Endothelial cell of umbilical vein (primary cell): ENCODE results near the gene SLA2. TPM values are rescaled to one million over a fixed set of nuclear protein-coding genes. Genes with fewer than 3 reads are reported as not detected.
"Not testable (repeated sequence)": the region's sequence is repeated elsewhere in the genome, so short reads cannot be mapped to it uniquely, and the experiment has no call there.

Source experiments
- BruUV-seq: library from RNA; stranded (reverse); fragments of 400-500 nt; replicated peaks from 2 replicates; lab custom pipeline; 2021; lab: Mats Ljungman, UMichigan
- CTCF ChIA-PET: fragments of 300-600, 350-600 bp; sonication (Branson Sonifier 250); formaldehyde crosslinking; loops from one replicate; lab custom pipeline; 2021; ENCODE audit warnings: antibody characterized with exemption, inconsistent platforms; lab: Charles Lee
- POLR2A ChIA-PET: fragments of 300-600, 350-600 bp; sonication (Branson Sonifier 250); formaldehyde crosslinking; loops from one replicate; lab custom pipeline; 2021; ENCODE audit warnings: antibody characterized with exemption, inconsistent platforms; lab: Charles Lee
- DNase-seq: peaks from one replicate; pipeline ENCODE4 v3.0.0-alpha.2; 2011; ENCODE audit warnings: low read depth, low spot score
- FAIRE-seq: peaks from 2 replicates; lab custom pipeline; 2011; peaks lifted over from hg19 to GRCh38; lab: Jason Lieb, UNC
- H2AFZ ChIP-seq: 2 replicates; pipeline ENCODE4 v1.6.0; 2012; ENCODE audit warnings: low read depth, low read length, control low read depth, inconsistent platforms
- H3K27ac ChIP-seq: 2 replicates; pipeline ENCODE4 v1.5.1; 2011; ENCODE audit warnings: low read depth, mild to moderate bottlenecking, control low read depth, low read length, moderate library complexity; ENCODE audit not compliant: insufficient read depth
- H3K27me3 ChIP-seq, 2 experiments: 2 replicates each; pipeline versions ENCODE4 v1.6.0 to v1.6.1; 2011; ENCODE audit warnings: low read length in 2 of 2, mixed read lengths in 1 of 2; ENCODE audit not compliant: control insufficient read depth in 2 of 2, insufficient read depth in 2 of 2
- H3K36me3 ChIP-seq, 2 experiments: 2 replicates in 1 of 2; 3 replicates in 1 of 2; pipeline ENCODE4 v1.5.1; 2011; ENCODE audit warnings: low read length in 2 of 2, mild to moderate bottlenecking in 1 of 2, moderate library complexity in 1 of 2; ENCODE audit not compliant: control insufficient read depth in 2 of 2, insufficient read depth in 2 of 2; ENCODE audit errors: extremely low read depth in 1 of 2
- H3K4me1 ChIP-seq: 3 replicates; pipeline ENCODE4 v1.5.1; 2011; ENCODE audit warnings: mild to moderate bottlenecking, low read length; ENCODE audit not compliant: control insufficient read depth, insufficient read depth; ENCODE audit errors: extremely low read depth
- H3K4me2 ChIP-seq: 2 replicates; pipeline ENCODE4 v1.6.1; 2011; ENCODE audit warnings: low read length, control low read depth, mixed read lengths; ENCODE audit not compliant: insufficient read depth
- H3K4me3 ChIP-seq, 3 experiments: fragments of 200-600 bp in 1 of 3; sonication (generic), shearing (Covaris generic) in 1 of 3; replicated peaks in 1 of 3; 2 replicates each; pipeline ENCODE4 v1.5.1; 2011 to 2016; ENCODE audit warnings: control low read depth in 3 of 3, low read length in 3 of 3, mild to moderate bottlenecking in 2 of 3, inconsistent platforms in 1 of 3, low read depth in 1 of 3, moderate library complexity in 1 of 3; ENCODE audit not compliant: insufficient read depth in 1 of 3
- H3K79me2 ChIP-seq: 2 replicates; pipeline ENCODE4 v1.6.0; 2012; ENCODE audit warnings: low read length, inconsistent platforms; ENCODE audit not compliant: control insufficient read depth, insufficient read depth
- H3K9ac ChIP-seq: replicated peaks from 2 replicates; pipeline ENCODE3; 2011; ENCODE audit warnings: low read length, control low read depth; ENCODE audit not compliant: insufficient read depth; ENCODE audit errors: extremely low read depth
- H3K9me1 ChIP-seq: replicated peaks from 3 replicates; pipeline ENCODE4 v1.6.0; 2011; ENCODE audit warnings: mild to moderate bottlenecking, low read length; ENCODE audit not compliant: control insufficient read depth, insufficient read depth; ENCODE audit errors: extremely low read depth
- H3K9me3 ChIP-seq: replicated peaks from 2 replicates; pipeline ENCODE4 v1.5.1; 2012; ENCODE audit warnings: low read length, inconsistent platforms; ENCODE audit not compliant: control insufficient read depth, insufficient read depth
- H4K20me1 ChIP-seq: replicated peaks from 2 replicates; pipeline ENCODE3; 2011; ENCODE audit warnings: mild to moderate bottlenecking, low read length; ENCODE audit not compliant: control insufficient read depth, insufficient read depth; ENCODE audit errors: extremely low read depth
- EZH2 ChIP-seq: IDR thresholded peaks from 2 replicates; pipeline ENCODE4 v1.6.1; 2012; ENCODE audit warnings: borderline replicate concordance, low read depth, mild to moderate bottlenecking, moderate library complexity, low read length, inconsistent platforms; ENCODE audit not compliant: severe bottlenecking
- FOS ChIP-seq: IDR thresholded peaks from 2 replicates; pipeline ENCODE4 v1.6.1; 2011; ENCODE audit warnings: mild to moderate bottlenecking, low read length, moderate library complexity, borderline replicate concordance; ENCODE audit not compliant: insufficient read depth
- GATA2 ChIP-seq: IDR thresholded peaks from 2 replicates; pipeline ENCODE4 v1.7.0; 2011; ENCODE audit warnings: low read depth, mild to moderate bottlenecking, moderate library complexity, mixed read lengths, low read length; ENCODE audit not compliant: insufficient read length, insufficient read depth
- JUN ChIP-seq: IDR thresholded peaks from 2 replicates; pipeline ENCODE4 v1.6.1; 2011; ENCODE audit warnings: borderline replicate concordance, low read depth; ENCODE audit not compliant: insufficient read length, insufficient read depth
- MYC ChIP-seq: IDR thresholded peaks from one replicate; pipeline ENCODE4 v1.6.1; 2011; ENCODE audit warnings: mild to moderate bottlenecking, low read depth, low read length
- POLR2A ChIP-seq: IDR thresholded peaks from 2 replicates; pipeline ENCODE4 v1.6.1; 2012; ENCODE audit warnings: low read depth, mild to moderate bottlenecking, control low read depth, low read length
- POLR2AphosphoS5 ChIP-seq: IDR thresholded peaks from 2 replicates; pipeline ENCODE4 v1.6.1; 2012; ENCODE audit warnings: low read depth, mild to moderate bottlenecking, control low read depth, low read length, moderate library complexity; ENCODE audit not compliant: insufficient read depth
- dilution Hi-C: fragments of 300-500 bp; cut with MboI; formaldehyde crosslinking; loops from one replicate; pipeline ENCODE4 v1.15.0; 2019; ENCODE audit warnings: low sequenced_read_pairs; ENCODE audit not compliant: extremely low pct_ligation_motif_present
- intact Hi-C: fragments of 100-400 bp; cut with micrococcal nuclease; formaldehyde crosslinking; loops from one replicate; pipeline ENCODE4 v1.10.0; 2022
- polyA plus RNA-seq, 4 experiments: library from polyadenylated mRNA; depleted of rRNA in 3 of 4; stranded (reverse) in 3 of 4; unstranded in 1 of 4; fragments of >200 nt; gene quantifications; 2 replicates each; pipeline versions ENCODE4 v1.2.1 to v1.2.3, GENCODE V29; 2011 to 2012; ENCODE audit warnings: missing spikeins in 1 of 4
- total RNA-seq: library from RNA; stranded (reverse); gene quantifications from 2 replicates; pipeline ENCODE4 v1.2.3, GENCODE V29; 2021
- TF ChIP-seq, protein P1 (sequence below), 2 donors: IDR thresholded peaks; 1 replicate in 1 of 2; 2 replicates in 1 of 2; pipeline ENCODE4 v1.5.1; 2011; ENCODE audit warnings: low read length in 2 of 2, mild to moderate bottlenecking in 2 of 2, moderate library complexity in 2 of 2, control low read depth in 1 of 2, inconsistent platforms in 1 of 2, low read depth in 1 of 2; ENCODE audit not compliant: insufficient read depth in 1 of 2; ENCODE audit errors: extremely low read depth in 1 of 2
- TF ChIP-seq, protein P2 (sequence below): IDR thresholded peaks from 2 replicates; pipeline ENCODE4 v1.6.1; 2011; ENCODE audit not compliant: insufficient read depth, insufficient read length

The SLA2 gene
- total and polyA plus RNA-seq, 2 donors (not counting 3 experiments of a cell fraction or from before 2014, with no cell fraction given) = not detected

DNA sequence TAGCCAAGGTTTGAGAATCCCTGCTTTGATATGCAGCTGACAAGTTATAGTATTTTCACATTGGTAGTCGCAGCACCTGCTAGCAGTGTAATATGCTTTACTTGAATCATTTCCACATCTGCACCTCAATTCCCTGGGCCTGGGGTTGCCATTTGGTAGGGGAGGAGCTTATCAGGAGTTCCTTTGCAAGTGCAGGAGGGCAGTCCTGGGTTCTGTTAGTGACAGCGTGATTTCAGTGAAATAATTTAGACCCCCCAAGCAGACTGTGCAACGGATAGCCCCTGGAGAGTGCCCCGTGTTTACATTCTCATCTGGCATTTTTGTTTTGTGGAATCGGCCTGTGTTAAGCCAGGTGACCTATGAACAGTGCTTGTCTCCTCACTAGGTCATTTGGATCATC, 34.4 kb downstream of the SLA2 start:
- Histone ChIP-seq H3K9me3 (no peaks in the 10 kb centered on the region), H2AFZ (no peak overlapping the region), H3K4me2 (no peak overlapping the region), H3K79me2 (peaks cover 18% of the 10 kb centered on the region), H3K9me1 (no peaks in the 10 kb centered on the region), H3K4me1 (peaks cover 13% of the 10 kb centered on the region), H3K27ac (no peak overlapping the region), H3K36me3 (peaks cover 16 to 40% of the 10 kb centered on the region in 2 experiments), H4K20me1 (no peaks in the 10 kb centered on the region), H3K4me3 (no peak overlapping the region), H3K9ac (no peak overlapping the region), H3K27me3 (no peaks in the 10 kb centered on the region)
- CTCF ChIA-PET = interaction anchor here (0.6 to 4.6 kb wide), 8 partner anchors 11 to 308 kb away, joined by 3 to 42 read pairs (median 4); partner anchors contain the start of gene DSN1
- dilution Hi-C loops = no loop called here
- DNase-seq (no peak), FAIRE-seq (no peak)
- no peak for TF ChIP-seq FOS
- no peak for TF ChIP-seq EZH2
- TF ChIP-seq, protein P1, sequence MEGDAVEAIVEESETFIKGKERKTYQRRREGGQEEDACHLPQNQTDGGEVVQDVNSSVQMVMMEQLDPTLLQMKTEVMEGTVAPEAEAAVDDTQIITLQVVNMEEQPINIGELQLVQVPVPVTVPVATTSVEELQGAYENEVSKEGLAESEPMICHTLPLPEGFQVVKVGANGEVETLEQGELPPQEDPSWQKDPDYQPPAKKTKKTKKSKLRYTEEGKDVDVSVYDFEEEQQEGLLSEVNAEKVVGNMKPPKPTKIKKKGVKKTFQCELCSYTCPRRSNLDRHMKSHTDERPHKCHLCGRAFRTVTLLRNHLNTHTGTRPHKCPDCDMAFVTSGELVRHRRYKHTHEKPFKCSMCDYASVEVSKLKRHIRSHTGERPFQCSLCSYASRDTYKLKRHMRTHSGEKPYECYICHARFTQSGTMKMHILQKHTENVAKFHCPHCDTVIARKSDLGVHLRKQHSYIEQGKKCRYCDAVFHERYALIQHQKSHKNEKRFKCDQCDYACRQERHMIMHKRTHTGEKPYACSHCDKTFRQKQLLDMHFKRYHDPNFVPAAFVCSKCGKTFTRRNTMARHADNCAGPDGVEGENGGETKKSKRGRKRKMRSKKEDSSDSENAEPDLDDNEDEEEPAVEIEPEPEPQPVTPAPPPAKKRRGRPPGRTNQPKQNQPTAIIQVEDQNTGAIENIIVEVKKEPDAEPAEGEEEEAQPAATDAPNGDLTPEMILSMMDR (IDR thresholded peaks at IDR 0.05; ENCODE audit: extremely low read depth in 1 of 2, insufficient read depth in 1 of 2, low read depth in 1 of 2, low read length in 2 of 2) = no peak
- TF ChIP-seq POLR2A = no peak
- TF ChIP-seq JUN = no peak
- no peak for TF ChIP-seq MYC
- TF ChIP-seq, protein P2, sequence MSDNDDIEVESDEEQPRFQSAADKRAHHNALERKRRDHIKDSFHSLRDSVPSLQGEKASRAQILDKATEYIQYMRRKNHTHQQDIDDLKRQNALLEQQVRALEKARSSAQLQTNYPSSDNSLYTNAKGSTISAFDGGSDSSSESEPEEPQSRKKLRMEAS = no peak
- TF ChIP-seq GATA2 = no peak
- TF ChIP-seq POLR2AphosphoS5 = no peak
- no TSS peak for BruUV-seq
- POLR2A ChIA-PET = no interaction called here
- intact Hi-C loops = loop anchor here (1.0 to 2.0 kb wide), 3 partner anchors 143 to 276 kb away; a partner anchor contains a TSS

DNA sequence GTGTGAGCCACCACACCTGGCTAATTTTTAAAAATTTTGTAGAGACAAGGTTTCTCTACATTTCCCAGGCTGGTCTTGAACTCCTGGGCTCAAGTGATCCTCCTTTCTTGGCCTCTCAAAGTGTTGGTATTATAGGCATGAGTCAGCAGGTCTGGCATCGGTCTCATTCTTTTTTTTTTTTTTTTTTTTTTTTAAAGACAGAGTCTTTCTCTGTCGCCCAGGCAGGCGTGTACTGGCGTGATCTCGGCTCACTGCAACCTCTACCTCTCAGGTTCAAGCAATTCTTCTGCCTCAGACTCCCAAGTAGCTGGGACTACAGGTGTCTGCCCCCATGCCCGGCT, 37.6 kb downstream of the SLA2 start:
- H3K27me3 ChIP-seq, H3K9ac ChIP-seq, H4K20me1 ChIP-seq, H3K4me2 ChIP-seq, H3K4me3 ChIP-seq, H3K9me3 ChIP-seq, H3K9me1 ChIP-seq, dilution Hi-C loops, H2AFZ ChIP-seq, BruUV-seq, FAIRE-seq, POLR2A ChIA-PET, H3K27ac ChIP-seq, DNase-seq, CTCF ChIA-PET: not testable (repeated sequence)
- Histone ChIP-seq H3K79me2 (peaks cover 28% of the 10 kb centered on the region), H3K36me3 (peaks cover 14 to 30% of the 10 kb centered on the region in 2 experiments), H3K4me1 (peaks cover 19% of the 10 kb centered on the region)
- intact Hi-C loops = loop anchor here (5.0 kb wide), 1 partner anchor 146 kb away; no protein-coding TSS in a partner anchor
